Right atrium auricular region (tissue), 2 donors: ENCODE data around the gene NUDCD3. TPM values are rescaled to one million over a fixed set of nuclear protein-coding genes. Genes with fewer than 3 reads are reported as not detected.

Experiments used
- DNase-seq: peaks from one replicate; pipeline ENCODE4 v3.0.0-alpha.2; 2019; ENCODE audit warnings: low spot score
- H3K27ac ChIP-seq, 2 donors: fragments of 200-600 bp; sonication (generic); 1 replicate in 1 of 2; 2 replicates in 1 of 2; pipeline ENCODE4 v1.5.1; 2016 to 2019
- H3K27me3 ChIP-seq, 2 donors: fragments of 200-600 bp; sonication (generic); one replicate each; pipeline versions ENCODE4 v1.5.1 to v1.6.0; 2017 to 2019
- H3K36me3 ChIP-seq: fragments of 200-600 bp; sonication (generic); one replicate; pipeline ENCODE4 v1.5.1; 2016
- H3K4me1 ChIP-seq, 2 donors: fragments of 200-600 bp; sonication (generic); one replicate each; pipeline versions ENCODE4 v1.5.1 to v1.6.0; 2017 to 2019
- H3K4me3 ChIP-seq, 2 donors: fragments of 200-600 bp; sonication (generic); 1 replicate in 1 of 2; 2 replicates in 1 of 2; pipeline ENCODE4 v1.5.1; 2017 to 2019; ENCODE audit warnings: mild to moderate bottlenecking in 1 of 2, moderate library complexity in 1 of 2
- H3K9me3 ChIP-seq, 2 donors: fragments of 200-600 bp; sonication (generic); one replicate each; pipeline ENCODE4 v1.5.1; 2019
- CTCF ChIP-seq, 2 donors: fragments of 200-600 bp; sonication (generic); IDR thresholded peaks; one replicate each; pipeline ENCODE4 v1.5.1; 2019; ENCODE audit warnings: antibody characterized with exemption in 2 of 2
- total RNA-seq, 2 donors: library from RNA; depleted of rRNA; stranded (reverse); fragments of >200 nt; gene quantifications; one replicate each; pipeline ENCODE4 v1.1.0, GENCODE V29; 2016

Gene NUDCD3
- total RNA-seq, 2 donors from 2014 or later = 50.6 to 53.3 TPM

- H3K4me3 ChIP-seq = no peak overlapping the region
- H3K27me3 ChIP-seq = no peaks in the 10 kb centered on the region
- TF ChIP-seq CTCF (IDR thresholded peaks at IDR 0.05) = no peak
- no peaks in the 10 kb centered on the region for H3K36me3 ChIP-seq
- DNase-seq = no peak
- peak overlapping the region in 1 of 2 donors; percentile 12 for H3K27ac ChIP-seq
- H3K4me1 ChIP-seq = peaks cover 0 to 37% of the 10 kb centered on the region in 2 donors
- H3K9me3 ChIP-seq = no peaks in the 10 kb centered on the region
These were observed 18.6 kb downstream of the NUDCD3 start for GRCh38 chr7:44471850-44472249.

- no peaks in the 10 kb centered on the region for H3K36me3 ChIP-seq
These were observed 19.0 kb downstream of the NUDCD3 start for GRCh38 chr7:44471436-44471835.

GRCh38 chr7:44470628-44471245 lies 19.7 kb downstream of the NUDCD3 start:
- H3K4me3 ChIP-seq = no peak overlapping the region
- no peaks in the 10 kb centered on the region for H3K27me3 ChIP-seq
- peak overlapping the region; percentile 37 to 65 for H3K27ac ChIP-seq
- no peak for TF ChIP-seq CTCF (IDR thresholded peaks at IDR 0.05)
- no peaks in the 10 kb centered on the region for H3K9me3 ChIP-seq
- peaks cover 0 to 44% of the 10 kb centered on the region in 2 donors for H3K4me1 ChIP-seq
- no peaks in the 10 kb centered on the region for H3K36me3 ChIP-seq
- no peak for DNase-seq

More at GRCh38 chr7:44471436-44471835, 19.0 kb downstream of the NUDCD3 start:
- H3K27ac ChIP-seq = no peak overlapping the region
- no peaks in the 10 kb centered on the region for H3K27me3 ChIP-seq
- H3K4me3 ChIP-seq = no peak overlapping the region
- H3K9me3 ChIP-seq = no peaks in the 10 kb centered on the region
- TF ChIP-seq CTCF (IDR thresholded peaks at IDR 0.05) = no peak
- H3K4me1 ChIP-seq = peaks cover 0 to 37% of the 10 kb centered on the region in 2 donors
- no peak for DNase-seq

GRCh38 chr7:44470135-44470479 lies 20.4 kb downstream of the NUDCD3 start:
- Histone ChIP-seq H3K4me3 (no peak overlapping the region), H3K27me3 (no peaks in the 10 kb centered on the region), H3K4me1 (peaks cover 0 to 50% of the 10 kb centered on the region in 2 donors), H3K9me3 (no peaks in the 10 kb centered on the region), H3K27ac (peak overlapping the region; percentile 37 to 65), H3K36me3 (no peaks in the 10 kb centered on the region)
- TF ChIP-seq CTCF (IDR thresholded peaks at IDR 0.05) = no peak
- DNase-seq = no peak

GRCh38 chr7:44469461-44470134 lies 20.9 kb downstream of the NUDCD3 start:
- Histone ChIP-seq H3K27me3 (no peaks in the 10 kb centered on the region), H3K27ac (peak overlapping the region; percentile 37 to 65), H3K4me1 (peaks cover 0 to 54% of the 10 kb centered on the region in 2 donors), H3K36me3 (no peaks in the 10 kb centered on the region), H3K9me3 (no peaks in the 10 kb centered on the region), H3K4me3 (no peak overlapping the region)
- no peak for TF ChIP-seq CTCF (IDR thresholded peaks at IDR 0.05)
- DNase-seq = no peak
